Glomerular visceral epithelial cell (primary cell): ENCODE data around the gene SRGAP3.
A peak's percentile ranks its signal among the peaks of the same experiment; 100 is the strongest.

Experiments
- DNase-seq: peaks from one replicate; pipeline ENCODE4 v3.0.0-alpha.2; 2016; ENCODE audit errors: extremely low spot score

The SRGAP3 gene

GRCh38 chr3:9225268-9225667, 24.2 kb downstream of the SRGAP3 start:
- DNase-seq, result no peak

DNA sequence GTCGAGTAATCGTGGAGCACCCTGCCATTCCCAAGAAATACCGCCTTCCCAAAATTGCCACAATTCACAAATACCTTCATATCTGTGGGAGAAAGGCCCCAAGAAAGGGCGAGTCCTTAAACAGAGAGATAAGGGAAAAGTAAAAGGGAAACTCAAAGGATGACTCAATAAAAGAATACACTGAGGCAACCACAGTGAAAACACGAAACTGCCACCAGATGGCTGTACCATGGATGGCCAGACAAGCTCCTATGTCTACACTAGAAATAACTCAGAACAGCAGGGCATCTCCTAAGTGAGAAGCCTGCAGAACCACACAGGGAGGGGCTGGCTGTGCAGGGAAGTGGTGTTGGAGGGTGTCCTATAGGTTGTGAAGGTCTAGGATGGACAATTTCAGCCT, 25.0 kb downstream of the SRGAP3 start:
- no peak for DNase-seq

GRCh38 chr3:9223672-9224071, 25.8 kb downstream of the SRGAP3 start:
- DNase-seq, result no peak

DNA sequence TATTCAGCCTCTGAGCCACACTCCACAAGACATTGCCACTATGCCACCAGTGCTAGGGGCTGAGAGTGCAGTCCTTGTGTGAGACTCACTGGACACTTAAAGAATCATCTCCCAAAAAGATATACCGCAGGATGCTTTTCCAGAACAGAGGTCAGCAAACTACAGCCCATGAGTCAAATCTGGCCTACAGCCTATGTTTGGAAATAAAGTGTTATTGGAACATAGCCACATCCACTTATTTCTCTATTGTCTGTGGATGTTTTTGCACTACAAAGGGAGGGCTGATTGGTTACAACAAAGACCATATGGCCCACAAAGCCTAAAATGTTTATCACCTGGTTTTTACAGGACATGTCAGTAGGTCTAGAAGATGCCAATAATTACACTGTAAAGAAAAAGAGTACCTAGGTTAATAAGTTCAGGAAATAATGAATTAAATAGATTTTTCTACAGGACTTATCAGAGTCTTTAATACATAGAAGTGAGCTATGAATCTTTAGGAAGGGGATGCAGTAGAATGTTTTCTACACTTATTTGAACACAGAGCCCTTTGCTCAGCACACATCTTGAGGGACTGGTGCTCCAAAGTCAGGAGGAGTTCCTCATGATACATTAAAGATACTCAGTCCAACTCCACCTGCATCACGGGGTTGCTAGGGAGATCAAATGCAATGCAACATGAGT, 26.3 kb downstream of the SRGAP3 start:
- no peak for DNase-seq

DNA sequence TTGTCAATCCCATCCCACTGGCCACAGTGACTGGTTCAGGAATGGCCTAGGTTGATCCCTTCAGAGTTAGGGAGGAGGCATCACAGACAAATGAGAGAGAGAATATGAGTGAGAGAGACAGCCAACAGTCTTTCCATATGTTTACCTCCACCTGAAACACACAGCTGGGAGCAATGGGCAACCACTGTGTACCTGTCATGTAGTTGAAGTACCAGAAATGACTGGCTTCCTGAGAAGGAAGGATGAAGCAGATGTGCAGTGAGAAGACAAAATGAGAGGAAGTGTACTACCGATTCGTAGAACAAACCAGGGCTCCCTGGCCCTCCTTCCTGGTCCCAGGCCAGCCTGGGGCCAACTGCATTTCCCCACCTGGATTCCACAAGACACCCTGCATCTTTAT, 27.4 kb downstream of the SRGAP3 start:
- no peak for DNase-seq

- DNase-seq, result no peak
These were observed 31.0 kb downstream of the SRGAP3 start for GRCh38 chr3:9218514-9218846.

GRCh38 chr3:9217784-9218513, 31.5 kb downstream of the SRGAP3 start:
- DNase-seq, result no peak

- DNase-seq, result no peak
These were observed 32.7 kb downstream of the SRGAP3 start for GRCh38 chr3:9216736-9217135.

- peak; percentile 1 for DNase-seq
These were observed 34.8 kb downstream of the SRGAP3 start for GRCh38 chr3:9214599-9214998.

- no peak for DNase-seq
These were observed 35.3 kb downstream of the SRGAP3 start for GRCh38 chr3:9214185-9214584.

DNA sequence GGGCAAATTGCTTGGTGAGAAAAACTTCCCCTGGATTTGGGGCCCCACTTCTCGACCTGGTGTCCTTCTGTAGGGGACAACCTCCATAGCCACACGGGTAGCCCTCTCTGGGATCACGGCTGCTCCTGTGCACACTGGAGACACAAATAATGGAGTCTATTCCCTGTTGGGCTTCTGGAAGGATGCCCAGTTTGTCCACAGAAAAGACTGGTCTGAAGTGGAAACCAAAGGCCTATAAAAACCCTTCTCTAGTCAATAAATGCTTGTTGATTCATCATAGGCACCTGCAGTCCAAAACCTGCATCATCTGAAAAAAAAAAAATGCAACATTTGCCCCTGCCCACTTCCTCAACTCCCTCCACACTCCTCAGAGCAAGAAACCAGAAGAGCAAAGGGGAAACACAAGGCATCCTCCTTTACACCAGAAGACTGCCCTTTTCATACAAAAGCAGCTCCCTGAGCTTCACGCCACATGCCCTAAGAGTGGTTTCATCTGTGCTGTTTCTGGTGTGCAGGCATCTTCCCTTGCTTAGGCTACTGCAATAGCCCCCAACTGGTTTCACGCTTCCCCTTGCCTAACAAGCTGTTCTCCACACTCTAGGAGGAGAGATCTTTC, 36.3 kb downstream of the SRGAP3 start:
- no peak for DNase-seq

DNA sequence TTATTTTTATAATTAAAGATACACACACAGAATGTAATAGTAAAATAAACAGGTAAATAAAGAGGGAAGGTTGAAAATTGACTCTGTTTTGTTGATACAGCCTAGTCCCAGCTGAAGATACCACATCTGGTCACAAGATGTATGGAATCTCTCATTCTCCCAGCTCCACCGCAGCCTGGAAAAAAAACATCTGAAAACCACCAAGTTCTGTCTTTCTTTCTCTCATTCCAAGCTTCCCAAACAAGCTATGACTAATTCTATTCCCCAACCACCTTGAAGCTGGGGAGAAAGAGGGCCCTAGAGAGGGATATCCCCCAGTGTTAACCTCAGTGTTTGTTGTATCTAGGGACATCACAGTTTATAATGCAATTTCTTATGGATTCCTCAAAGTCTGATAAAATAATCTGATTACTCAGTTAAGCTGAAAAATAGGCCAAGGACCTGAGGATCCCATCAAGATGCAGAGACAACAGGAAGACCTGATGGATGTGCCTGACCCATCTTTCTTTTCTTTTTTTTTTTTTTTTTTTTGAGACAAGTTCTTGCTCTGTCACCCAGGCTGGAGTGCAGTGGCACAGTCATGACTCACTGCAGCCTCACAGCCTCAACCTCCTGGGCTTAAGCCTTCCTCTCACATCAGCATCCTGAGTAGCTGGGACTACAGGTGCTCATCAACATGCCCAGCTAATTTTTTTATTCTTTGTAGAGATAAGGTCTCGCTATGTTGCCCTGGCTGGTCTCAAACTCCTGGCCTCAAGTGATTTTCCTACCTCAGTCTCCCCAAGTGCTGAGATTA, 38.1 kb downstream of the SRGAP3 start:
- DNase-seq, result no peak

GRCh38 chr3:9209777-9210176, 39.7 kb downstream of the SRGAP3 start:
- DNase-seq, result no peak

DNA sequence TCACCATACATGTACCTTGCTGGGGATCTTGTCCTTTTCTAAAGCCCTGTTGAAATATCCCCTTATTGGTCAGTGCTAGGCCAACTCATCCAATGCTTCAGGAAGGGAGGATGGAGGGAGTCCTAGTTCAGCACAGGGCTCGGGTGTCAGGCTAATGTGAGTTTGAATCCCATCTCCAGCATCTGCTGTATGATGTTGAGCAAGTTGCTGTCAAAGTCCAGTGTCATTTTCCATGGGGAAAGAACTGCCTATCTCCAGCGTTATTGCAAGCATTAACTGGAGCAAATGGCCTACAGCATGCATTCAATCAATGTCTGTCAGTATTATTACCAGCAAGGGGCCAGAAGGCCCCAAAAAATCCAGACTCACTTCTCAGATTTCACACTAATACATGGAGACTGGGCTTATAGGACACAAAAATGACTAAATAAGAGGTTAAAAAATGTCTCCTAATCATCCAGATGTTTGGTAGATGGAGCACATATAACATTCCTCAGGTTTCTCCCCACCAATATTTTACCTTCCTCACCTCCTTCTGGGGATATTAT, 40.8 kb downstream of the SRGAP3 start:
- no peak for DNase-seq

DNA sequence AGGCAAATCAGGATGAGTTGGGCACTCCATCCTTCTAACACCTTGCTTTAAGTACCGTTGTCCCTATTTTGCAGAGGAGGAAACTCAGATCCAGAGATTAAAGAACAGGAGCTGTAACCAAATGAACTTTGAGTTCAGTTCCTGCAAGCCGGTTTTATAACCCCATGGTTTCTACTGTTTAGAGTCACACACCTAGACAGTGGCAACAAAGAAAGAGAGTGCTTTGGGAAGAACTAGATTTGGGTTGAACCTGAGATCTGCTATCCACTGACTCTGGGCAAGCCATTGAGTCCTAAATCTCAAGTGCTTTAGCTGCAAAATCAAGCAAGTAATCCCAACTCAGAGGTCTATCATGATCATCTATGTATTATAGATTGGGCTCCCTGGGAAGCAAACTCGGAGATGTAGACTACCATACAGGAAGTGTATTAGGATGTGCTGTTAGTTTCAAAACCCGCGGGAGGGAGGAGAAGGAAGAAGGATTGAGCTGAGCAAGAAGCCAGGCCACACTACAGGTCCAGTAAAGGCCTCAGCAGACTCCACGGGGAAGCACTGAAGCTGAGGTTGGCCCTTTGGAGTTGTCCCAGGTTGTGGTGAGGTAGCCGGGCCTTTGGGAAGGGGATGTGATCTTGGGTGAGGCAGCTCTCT, 42.2 kb downstream of the SRGAP3 start:
- DNase-seq, result no peak

DNA sequence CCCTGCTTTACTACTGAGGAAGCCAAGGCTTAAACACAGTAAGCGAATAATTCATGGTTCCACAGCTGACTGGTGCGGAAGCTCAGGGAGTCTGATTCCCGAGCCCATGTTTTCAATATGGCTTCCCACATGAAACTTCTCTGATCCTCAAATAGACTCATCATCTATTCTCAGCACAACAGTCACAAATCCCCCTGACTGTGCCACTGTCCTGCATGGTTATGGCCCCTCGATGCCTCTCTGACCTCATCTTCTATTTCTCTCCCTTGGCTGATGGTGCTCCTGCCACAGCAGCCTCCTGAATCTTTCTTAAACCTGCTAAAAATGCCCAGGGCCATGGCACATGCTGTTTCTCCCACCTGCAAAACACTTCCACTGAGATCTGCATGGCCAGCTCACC, 43.2 kb downstream of the SRGAP3 start:
- DNase-seq, result no peak

DNA sequence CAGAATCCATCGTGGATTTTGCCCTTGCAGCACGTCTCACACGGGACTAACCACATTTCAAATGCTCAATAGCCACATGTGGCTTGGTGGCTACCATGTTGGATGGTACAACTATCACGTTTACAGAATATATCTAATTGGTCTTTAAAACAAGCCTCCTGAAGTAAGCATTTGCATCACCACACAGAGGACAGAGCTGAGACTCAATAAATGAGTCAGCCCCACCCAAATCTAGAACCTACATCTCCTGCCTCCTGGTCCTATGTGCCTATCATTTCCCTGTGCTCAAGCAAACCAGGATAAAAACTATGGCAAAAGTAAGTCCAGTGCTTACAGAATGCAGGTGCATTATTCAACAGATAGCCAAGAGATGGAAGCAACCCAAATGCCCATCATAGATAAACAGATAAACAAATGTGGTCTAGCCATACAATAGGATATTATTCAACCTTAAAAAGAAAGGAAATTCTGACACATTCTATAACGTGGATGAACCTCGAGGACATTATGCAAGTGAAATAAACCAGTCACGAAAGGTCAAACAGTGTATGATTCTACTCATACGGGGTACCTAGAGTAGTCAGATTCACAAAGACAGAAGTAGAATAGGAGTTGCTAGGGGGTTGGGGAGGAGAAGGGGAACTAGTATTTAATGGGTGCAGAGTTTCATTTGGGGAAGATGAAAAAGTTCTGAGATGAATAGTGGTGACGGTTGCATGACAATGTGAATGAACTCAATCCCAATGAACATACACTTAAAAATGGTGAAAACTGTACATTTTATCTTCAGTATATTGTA, 43.9 kb downstream of the SRGAP3 start:
- no peak for DNase-seq

- DNase-seq, result no peak
These were observed 45.0 kb downstream of the SRGAP3 start for GRCh38 chr3:9204253-9204992.

DNA sequence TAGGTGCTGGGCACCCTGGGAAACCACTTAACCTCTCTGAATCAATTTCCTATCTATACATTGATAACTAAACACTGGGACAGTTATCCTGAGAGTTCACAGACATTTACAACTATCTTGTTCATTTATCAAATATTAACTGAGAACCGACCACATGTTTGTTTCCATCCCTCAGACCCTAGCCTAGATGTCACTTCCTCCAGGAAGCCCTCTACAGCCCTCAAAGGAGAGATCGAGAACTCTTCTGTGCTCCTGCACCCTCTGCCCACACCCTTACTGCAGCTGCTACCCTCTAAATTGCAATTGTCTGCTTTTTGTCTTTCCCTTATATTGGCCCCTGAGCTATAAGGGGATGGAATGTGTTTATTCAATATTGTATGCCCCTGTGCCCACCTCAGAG, 46.1 kb downstream of the SRGAP3 start:
- no peak for DNase-seq

GRCh38 chr3:9202546-9202945, 46.9 kb downstream of the SRGAP3 start:
- no peak for DNase-seq
